GM19468 (cell line): ENCODE measurements around the gene ACOX2.

ENCODE experiments used
- ATAC-seq: cut with Tn5 transposase; IDR thresholded peaks from one replicate; pipeline ENCODE4 v1.9.1; 2021; ENCODE audit warnings: mild to moderate bottlenecking, moderate library complexity, moderate number of reproducible peaks; ENCODE audit not compliant: unreplicated experiment; ENCODE audit errors: extremely low read depth

ACOX2 gene

DNA sequence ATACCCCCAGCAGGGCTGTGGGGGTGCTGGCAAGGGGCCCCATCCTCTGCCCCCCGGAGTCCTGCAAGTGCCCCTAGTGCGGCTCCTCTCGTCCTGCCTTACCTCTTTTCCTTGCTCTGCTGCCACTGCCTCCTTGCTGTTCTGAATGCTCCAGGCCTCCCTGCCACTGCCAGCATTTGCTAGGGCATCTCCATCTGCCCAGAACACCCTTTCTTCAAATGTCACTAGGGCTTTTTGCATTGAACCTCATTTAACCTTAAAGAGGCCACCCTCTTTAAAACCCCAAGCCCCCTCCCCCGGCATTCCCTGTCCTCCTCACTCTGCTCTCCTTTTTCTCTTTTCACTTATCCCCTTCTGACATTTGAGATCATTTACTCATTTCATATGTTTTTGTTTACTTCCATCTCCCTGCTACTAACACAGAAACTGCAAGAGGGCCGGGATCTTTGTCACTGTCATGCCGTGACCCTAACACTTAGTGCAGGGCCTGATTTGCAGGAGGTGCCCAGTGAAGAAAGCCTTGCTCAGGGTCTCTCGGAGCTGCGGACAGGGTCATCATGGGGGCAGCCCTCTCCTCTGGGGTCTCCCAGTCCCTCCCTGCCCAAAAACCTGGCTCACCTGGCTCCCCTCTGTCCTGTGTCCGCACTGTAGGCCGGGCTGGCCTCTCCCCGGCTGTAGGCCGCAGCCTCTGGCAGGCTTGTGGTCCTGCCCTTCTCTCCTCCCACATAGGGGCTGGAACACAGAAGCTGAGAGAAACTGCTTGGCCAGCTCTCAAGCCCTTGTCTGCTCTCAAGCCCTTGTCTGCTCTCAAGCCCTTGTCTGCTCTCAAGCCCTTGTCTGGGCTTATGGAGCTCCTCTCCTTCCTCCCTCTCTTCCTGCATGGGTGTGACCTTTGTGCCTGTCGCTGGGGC is at the start of gene ACOX2:
Gene ACOX2, minus strand, starts transcription at position 690 of the 911 bp plus-strand sequence. CDS start 2,084 bp downstream, outside the sequence.
- ATAC-seq: no peak

GRCh38 chr3:58585994-58586393 is 49.0 kb upstream of the ACOX2 start:
- no peak for ATAC-seq

GRCh38 chr3:58585005-58585786 is 48.2 kb upstream of the ACOX2 start:
- ATAC-seq: no peak

DNA sequence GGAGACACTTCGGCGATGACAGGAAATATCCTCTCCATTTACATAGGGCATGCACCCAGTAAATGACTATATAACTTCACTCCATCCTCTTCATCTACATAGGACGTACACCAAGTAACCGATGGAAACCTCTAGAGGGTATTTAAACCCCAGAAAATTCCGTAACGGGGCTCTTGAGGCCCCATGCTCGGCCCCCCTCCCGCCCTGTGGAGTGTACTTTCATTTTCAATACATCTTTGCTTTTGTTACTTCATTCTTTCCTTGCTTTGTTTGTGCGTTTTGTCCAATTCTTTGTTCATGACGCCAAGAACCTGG is 47.7 kb upstream of the ACOX2 start:
- ATAC-seq: no peak

- ATAC-seq: no peak
Observed at GRCh38 chr3:58581328-58582091, 44.5 kb upstream of the ACOX2 start.

- ATAC-seq: no peak
Observed at GRCh38 chr3:58580826-58581327, 43.9 kb upstream of the ACOX2 start.

- no peak for ATAC-seq
Observed at GRCh38 chr3:58578873-58579272, 41.9 kb upstream of the ACOX2 start.

GRCh38 chr3:58577269-58577821 is 40.4 kb upstream of the ACOX2 start, which contains the start of gene FAM107A:
Gene FAM107A, minus strand, starts transcription at chr3:58577391. Its CDS starts 7,531 bp downstream, at chr3:58569860.
- no peak for ATAC-seq

GRCh38 chr3:58576716-58577115 is 39.7 kb upstream of the ACOX2 start:
- no peak for ATAC-seq

DNA sequence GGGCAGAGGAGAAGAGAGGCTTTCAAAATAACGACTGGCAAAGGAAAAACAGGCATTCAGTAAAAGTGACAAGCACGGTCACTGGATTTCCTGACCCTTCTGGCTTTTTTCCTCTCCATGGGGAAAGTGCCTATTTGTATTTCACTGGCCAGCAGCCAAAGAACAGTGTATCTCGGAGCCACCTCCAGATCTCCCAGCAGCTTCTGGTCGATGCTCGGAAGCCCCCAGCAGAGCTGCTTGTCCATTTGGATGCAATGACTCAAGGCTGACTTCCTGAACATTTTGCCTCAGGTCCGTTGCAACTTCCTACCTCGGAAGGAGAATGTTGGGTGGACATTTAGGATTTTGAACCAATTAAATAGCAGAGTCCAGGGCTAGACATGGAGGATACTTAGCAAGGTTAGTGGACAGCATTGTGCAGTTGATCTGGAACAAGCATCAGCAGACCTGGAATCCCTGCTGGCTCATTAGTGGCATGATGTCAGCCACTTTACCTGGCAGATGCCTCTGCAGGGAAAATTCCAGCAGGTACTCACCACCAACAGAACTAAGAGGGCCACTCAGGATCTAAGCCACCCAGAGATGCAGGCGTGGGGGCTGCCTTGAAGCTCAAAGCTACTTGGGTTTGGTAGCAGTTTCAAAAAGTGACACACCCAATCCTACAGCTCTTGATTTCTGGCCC is 39.1 kb upstream of the ACOX2 start:
- ATAC-seq: no peak

- ATAC-seq: no peak
Observed at GRCh38 chr3:58574682-58575081, 37.7 kb upstream of the ACOX2 start.

DNA sequence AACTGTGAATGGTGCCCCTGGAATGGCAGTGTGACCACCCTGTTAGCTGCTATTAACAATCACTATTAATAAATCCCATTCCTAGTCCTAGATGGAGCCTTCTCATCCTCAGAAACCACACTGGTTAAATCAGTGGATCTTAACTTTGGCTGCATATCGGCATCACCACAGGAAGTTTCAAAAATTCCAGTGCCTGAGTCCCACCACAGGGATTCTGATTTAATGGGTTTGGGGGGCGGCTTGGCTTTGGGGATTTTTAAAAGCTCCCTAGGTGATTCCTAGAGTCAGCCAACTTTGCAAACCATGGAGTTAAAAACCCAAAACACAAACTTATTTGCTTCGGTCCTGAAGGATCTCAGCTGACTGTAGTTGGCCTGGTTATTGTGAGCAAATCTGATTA is 37.1 kb upstream of the ACOX2 start:
- no peak for ATAC-seq

GRCh38 chr3:58573640-58574039 is 36.6 kb upstream of the ACOX2 start:
- no peak for ATAC-seq

GRCh38 chr3:58572634-58573230 is 35.7 kb upstream of the ACOX2 start:
- ATAC-seq: no peak

DNA sequence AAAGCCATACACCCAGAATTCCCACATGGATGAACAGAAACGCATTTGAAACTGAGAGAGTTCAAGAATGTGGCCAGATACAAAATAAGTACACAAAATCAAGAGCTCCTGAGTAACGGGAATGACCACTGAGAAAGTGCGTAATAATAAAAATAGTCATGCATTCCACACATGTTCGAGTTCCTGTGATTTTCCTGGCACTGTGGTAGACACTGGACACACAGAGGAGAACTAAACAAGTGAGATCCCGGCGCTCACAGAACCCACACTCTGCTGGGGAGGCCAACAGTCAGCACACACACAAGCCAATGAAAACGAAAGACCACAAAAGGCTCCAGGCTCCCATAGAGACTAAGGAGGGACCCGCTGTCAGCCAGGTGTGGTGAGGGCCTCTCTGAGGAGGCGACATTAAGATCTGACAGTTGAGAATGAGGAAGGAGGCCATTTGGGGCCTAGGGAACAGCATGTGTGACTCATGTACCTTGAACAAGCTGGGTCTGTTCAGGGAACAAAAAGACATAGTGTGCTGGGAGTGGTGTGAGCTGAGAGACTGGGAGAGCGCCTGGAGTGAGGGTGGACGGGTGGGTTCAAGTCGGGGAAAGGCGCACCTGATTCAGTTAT is 35.1 kb upstream of the ACOX2 start:
- no peak for ATAC-seq

DNA sequence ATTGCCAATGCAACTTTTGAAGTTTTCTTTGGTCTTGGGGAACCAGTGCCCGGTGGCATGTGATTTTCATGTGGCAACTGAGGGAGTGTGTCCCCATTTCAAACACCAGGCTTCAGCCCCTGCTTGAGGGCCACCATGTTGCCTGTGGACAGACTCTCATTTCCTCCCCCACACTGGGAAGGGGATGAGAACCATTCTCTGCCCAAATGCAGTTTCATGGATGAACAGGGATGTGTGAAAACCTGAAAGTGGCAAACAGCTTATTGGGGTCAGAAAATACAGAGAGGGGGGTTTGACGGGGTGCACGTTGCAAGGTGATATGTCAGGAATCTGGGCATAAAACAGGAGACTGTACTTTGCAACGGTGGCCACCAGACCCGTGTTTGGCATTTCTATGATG is 33.9 kb upstream of the ACOX2 start:
- ATAC-seq: no peak

DNA sequence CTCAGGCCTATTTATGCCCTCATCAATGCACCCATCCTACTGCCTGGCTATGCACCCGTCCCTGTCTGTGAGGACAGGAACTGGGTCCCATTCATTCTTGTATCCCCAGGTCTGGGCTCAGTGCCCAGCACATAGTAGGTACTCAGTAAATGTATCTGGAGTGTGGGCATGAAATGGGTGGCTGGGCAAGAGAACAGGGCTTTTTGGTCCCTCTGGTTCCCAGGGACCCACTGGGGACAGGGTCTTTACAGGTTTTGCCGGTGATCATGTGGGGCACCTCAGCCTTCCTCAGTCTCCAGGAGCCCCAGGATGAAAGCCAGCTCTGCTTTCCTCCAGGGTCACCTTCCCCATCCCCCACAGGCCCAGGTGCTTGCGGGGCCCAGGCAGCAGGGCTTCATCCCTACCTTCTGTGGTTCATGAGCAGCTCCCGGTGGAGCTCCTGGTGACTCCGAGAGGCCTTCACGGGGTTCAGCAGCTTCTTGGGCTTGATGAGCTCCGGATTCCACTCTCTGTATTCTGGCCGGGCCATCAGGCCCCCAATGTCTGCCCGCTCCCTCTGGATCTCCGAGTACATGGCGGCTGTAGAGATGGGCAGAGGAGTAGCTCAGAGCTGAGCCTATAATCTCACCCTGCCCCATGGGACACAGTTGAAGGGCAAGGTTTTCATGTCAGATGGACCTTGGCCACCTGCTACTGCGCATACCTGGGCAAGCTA is 32.5 kb upstream of the ACOX2 start:
- no peak for ATAC-seq
